ENCODE data around the gene PMCH.
"Not testable (repeated sequence)": the region's sequence is repeated elsewhere in the genome, so short reads cannot be mapped to it uniquely, and the experiment has no call there.

Gene PMCH, protein sequence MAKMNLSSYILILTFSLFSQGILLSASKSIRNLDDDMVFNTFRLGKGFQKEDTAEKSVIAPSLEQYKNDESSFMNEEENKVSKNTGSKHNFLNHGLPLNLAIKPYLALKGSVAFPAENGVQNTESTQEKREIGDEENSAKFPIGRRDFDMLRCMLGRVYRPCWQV

GRCh38 chr12:102197789-102198188 is at the start of gene PMCH:
Gene PMCH, minus strand, starts transcription at chr12:102197833. Its CDS starts 63 bp downstream, at chr12:102197770.
- DNase-seq (ENCODE audit: low read depth) = no peak

DNA sequence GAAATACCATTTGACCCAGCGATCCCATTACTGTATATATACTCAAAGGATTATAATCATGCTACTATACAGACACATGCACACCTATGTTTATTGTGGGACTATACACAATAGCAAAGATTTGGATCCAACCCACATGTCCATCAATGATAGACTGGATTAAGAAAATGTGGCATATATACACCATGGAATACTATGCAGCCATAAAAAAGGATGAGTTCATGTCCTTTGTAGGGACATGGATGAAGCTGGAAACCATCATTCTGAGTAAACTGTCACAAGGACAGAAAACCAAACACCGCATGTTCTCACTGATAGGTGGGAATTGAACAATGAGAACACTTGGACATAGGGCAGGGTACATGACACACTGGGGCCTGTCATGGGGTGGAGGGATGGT is 43.2 kb upstream of the PMCH start:
- not testable (repeated sequence) for DNase-seq (ENCODE audit: low read depth)

- no peak for DNase-seq (ENCODE audit: low read depth)
These were observed 37.0 kb upstream of the PMCH start for GRCh38 chr12:102234599-102234998.

DNA sequence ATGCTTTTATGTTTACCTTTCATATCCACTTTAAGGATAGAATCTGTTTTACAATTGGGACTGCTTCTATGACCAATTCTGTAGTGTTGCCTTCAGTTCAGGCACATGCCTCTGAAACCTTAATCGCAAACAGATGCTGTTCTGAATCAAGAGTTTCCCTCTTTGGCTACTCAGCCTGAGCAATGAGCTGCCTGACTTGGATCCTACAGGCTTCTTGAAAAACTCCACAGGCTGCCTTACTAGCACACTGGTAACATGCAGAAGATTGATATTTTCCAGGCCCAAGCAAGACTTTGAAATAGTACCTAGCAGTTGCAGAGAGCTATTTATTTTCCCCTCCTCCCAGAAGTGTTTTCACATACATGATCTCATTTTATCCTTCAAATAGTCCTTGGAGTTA is 34.8 kb upstream of the PMCH start:
- DNase-seq (ENCODE audit: low read depth) = no peak

GRCh38 chr12:102232036-102232435 is 34.4 kb upstream of the PMCH start:
- DNase-seq (ENCODE audit: low read depth) = no peak

- no peak for DNase-seq (ENCODE audit: low read depth)
These were observed 30.3 kb upstream of the PMCH start for GRCh38 chr12:102227954-102228353.

DNA sequence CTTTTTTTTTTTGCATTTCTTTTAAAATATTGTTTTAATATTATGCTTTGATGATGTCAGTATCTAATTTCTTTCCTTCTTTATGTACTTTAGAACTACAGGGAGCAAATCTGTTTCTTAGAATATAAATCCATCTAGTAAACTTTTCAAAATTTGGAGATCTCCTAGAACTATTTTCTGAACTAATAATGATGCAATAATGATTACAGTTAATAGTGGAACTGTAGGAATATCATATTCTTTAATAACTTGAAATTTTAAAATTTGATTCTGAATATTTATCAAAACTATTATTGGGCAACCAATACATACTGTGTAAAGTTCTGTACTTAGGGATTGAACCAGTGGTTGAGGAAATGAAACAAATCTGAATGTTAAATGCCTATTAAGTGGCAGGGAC is 23.1 kb upstream of the PMCH start:
- DNase-seq (ENCODE audit: low read depth) = no peak

GRCh38 chr12:102215992-102216691 is 18.5 kb upstream of the PMCH start:
- no peak for DNase-seq (ENCODE audit: low read depth)

GRCh38 chr12:102204025-102204424 is 6.4 kb upstream of the PMCH start:
- no peak for DNase-seq (ENCODE audit: low read depth)

DNA sequence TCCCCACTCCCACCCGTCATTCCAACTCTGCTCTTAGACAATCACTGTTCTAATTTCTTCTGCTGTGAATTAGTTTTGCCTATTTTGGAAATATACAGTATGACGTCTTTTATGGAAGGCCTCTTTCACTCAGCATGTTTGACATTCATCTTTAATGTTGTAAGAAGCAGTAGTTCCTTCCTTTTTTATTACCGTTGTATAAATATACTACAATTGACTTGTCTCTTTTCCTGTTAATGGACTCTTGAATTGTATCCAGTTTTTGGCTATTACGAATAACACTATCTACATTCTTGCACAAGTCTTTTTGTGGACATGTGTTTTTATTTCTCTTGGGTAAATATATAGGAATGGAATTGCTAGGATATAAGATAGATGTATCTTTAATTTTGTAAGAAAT is 4.9 kb upstream of the PMCH start:
- DNase-seq (ENCODE audit: low read depth) = no peak

DNA sequence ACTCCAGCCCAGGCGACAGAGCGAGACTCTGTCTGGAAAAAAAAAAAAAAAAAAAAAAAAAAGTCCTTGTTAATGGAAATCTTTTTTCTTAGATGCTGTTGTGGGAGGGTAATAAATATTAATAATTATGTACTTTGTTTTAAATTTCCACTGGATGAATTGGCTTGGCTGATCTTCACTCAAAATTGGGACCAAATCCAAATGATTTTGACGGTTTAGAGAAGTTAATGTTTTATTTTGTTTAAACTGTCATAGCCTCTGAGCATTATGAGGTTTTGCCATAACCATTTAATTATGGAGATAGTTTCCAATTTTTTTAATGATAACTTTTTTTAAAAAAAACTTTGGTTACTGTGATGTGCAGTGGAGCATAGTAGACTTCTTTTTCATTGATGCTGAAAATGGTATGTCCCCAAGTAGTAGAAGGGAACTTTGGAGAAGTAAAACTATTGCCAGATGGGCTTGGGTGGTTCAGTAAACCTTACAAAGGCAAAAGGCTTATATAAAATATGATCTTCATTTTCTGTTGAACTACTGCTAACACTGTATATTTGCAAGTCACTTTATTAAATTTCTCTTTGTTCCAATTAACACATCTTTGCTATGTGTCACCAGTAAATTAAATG is 3.9 kb upstream of the PMCH start:
- DNase-seq (ENCODE audit: low read depth) = no peak

- no peak for DNase-seq (ENCODE audit: low read depth)
These were observed 1.8 kb downstream of the PMCH start for GRCh38 chr12:102195826-102196225.

- DNase-seq (ENCODE audit: low read depth) = no peak
These were observed 15.0 kb downstream of the PMCH start for GRCh38 chr12:102182635-102183034.

GRCh38 chr12:102174761-102175160 is 22.9 kb downstream of the PMCH start:
- no peak for DNase-seq (ENCODE audit: low read depth)

DNA sequence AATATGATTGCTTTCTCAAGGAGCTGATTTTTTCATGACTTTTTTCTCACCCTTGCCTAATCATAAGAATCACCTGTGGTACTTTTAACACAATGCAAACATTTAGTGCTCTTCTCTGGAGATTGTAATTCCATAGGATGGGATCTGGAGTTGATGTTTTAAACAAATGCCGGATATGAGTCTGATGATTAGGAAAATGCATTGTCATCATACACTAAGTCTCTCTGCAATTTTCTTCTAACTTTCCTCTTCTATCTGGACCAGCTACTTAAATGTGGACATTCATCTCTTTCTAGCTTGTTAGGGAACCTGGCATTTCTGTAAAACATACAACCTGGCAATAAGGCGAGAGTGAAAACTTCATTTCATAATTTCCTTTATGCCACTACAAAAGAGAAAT is 23.5 kb downstream of the PMCH start:
- no peak for DNase-seq (ENCODE audit: low read depth)

DNA sequence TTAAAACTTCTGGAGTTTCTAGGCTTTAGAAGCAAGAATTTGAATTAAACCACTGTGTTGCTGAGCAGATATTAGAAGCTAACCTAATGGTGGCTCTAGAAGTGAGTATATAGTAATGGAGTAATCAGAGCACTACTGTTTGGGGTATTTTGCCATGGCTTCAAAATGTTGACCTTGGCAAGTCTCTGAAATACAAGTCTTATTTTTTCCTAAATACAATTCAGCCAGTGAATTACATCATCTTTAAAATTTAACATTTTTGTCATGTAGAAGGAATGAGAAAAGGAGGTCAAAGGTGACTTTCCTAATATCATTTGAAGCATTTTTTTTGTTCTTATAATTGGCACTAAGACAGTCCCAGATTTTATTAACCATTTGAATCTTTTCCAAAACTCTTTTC is 25.2 kb downstream of the PMCH start:
- DNase-seq (ENCODE audit: low read depth) = no peak

DNA sequence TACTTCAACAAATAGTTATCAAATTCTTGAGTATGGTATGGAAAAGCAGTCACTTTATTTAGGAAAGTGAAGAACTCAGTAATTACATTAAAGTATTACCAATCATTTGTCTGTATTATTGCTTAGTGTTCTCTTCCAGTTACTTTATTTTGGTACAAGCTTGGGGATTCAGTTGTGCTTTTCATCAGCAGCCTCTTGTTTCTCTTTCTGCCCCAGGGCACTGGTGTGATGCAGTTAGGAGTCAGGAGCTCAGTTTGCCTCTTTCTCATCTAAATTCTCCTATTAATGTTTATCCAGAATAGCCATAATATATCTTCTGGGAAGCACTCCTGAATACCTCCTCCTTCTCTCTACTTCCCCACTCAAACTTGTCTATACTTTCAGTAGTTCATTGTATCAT is 25.7 kb downstream of the PMCH start:
- DNase-seq (ENCODE audit: low read depth) = no peak

DNA sequence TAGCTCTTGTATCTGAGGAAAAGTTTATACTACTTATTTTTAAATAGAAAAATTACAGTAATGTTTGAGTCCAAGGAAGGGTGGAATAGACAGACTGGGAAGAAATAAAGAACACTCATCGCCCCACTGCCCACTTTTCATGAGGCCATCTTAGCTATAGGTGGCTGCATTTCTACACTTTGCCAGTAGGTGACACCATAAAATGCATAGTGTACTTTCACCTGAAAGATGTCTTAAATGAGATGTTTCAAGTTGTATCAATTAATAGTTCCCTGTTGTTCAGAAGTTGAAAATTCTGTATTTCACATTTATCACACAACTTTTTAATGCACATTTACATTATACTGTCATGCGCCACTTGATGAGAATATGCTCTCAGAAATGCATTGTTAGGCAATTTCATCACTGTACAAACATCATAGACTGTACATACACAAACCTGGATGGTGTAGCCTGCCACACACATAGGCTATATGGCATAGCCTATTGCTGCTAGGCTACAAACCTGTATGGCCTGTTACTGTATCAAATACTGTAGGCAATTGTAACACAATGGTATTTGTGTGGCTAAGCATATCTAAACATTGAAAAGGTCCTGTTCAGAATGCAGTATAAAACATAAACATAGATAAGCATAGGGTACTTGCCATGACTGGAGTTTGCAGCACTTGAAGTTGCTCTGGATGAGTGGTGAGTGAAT is 27.6 kb downstream of the PMCH start:
- DNase-seq (ENCODE audit: low read depth) = no peak

DNA sequence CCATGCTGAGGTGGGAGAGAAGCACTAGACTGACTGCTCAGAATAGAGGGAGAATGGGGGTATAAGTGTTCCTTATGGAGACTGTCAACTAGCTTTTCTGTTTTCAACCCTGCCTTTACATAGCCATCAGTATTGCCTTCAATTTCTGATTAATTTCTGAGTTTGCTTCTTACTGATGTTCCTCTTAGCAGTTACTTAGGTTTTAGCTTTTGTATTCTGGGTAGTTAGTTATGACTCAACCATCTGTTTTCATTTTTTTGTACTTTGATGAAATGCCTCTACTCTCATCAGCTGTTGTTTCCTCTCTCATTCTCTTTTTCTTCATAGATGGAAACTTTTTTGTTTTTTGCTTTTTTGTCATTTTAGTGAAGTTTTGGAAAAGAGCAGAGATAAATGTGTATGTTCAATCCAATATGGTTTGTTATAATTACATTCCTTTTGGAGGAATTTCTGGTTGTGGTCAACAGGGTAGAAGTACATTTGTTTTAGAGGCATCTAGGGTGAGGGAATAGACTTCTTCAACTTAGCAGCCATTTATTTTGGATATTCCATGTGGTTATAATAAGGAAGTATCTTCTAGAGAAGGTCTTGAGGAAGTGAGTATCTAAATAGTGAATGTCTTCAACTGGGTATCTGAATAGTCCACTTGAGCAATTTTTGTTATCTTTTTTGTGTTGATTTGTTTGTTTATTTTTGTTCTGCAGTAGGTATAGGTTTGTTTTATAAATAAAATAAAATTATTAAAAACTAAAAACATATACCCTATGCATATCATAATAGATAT is 29.6 kb downstream of the PMCH start:
- no peak for DNase-seq (ENCODE audit: low read depth)

DNA sequence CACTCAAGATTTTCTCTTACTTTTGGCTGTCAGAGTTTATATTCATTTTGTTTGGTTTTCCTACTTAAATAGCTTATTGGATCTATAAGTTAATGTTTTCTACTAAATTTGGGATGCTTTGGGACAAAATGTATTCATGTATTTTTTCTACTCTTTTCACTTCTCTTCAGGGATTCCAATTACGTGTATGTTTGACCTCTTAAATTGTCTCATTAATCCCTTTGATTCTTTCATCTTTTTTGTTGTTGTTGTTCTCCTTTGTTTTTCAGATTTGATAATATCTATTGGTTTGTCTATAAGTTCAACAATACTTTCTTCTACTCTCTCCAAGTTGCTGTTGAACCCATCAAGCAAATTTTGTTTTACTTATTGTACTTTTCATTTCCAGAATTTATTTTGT is 34.2 kb downstream of the PMCH start:
- no peak for DNase-seq (ENCODE audit: low read depth)

DNA sequence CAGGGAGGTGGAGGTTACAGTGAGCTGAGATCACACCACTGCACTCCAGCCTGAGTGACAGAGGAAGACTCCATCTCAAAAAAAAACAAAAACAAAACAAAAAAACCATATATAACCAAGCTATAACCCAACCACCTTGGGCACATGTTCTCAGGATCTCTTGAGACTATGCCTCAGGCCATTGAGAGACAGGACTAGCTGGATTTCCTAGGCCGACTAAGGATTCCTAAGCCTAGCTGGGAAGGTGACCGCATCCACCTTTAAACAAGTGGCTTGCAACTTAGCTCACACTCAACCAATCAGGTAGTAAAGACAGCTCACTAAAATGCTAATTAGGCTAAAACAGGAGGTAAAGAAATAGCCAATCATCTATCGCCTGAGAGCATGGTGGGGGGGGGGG is 42.4 kb downstream of the PMCH start:
- not testable (repeated sequence) for DNase-seq (ENCODE audit: low read depth)

DNA sequence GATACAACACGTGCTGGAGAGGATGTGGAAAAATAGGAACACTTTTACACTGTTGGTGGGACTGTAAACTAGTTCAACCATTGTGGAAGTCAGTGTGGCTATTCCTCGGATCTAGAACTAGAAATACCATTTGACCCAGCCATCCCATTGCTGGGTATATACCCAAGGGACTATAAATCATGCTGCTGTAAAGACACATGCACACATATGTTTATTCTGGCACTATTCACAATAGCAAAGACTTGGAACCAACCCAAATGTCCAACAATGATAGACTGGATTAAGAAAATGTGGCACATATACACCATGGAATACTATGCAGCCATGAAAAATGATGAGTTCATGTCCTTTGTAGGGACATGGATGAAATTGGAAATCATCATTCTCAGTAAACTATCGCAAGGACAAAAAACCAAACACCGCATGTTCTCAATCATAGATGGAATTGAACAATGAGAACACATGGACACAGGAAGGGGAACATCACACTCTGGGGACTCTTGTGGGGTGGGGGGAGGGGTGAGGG is 50.5 kb downstream of the PMCH start:
- not testable (repeated sequence) for DNase-seq (ENCODE audit: low read depth)
